Raji (cell line): Measurements from ENCODE around the gene LRCH4.

ENCODE experiments used
- POLR2A ChIP-seq: IDR thresholded peaks from 2 replicates; pipeline ENCODE4 v1.6.1; 2011; ENCODE audit warnings: low read depth, low read length, control low read depth; ENCODE audit not compliant: insufficient read depth

Gene LRCH4

GRCh38 chr7:100577103-100577502 lies 8.8 kb downstream of the LRCH4 start:
- TF ChIP-seq POLR2A: no peak

- TF ChIP-seq POLR2A: no peak
Observed at GRCh38 chr7:100576384-100576993, 9.4 kb downstream of the LRCH4 start.

- no peak for TF ChIP-seq POLR2A
Observed at GRCh38 chr7:100575746-100576383, 10.1 kb downstream of the LRCH4 start.

GRCh38 chr7:100575206-100575631 lies 10.7 kb downstream of the LRCH4 start:
- no peak for TF ChIP-seq POLR2A

- TF ChIP-seq POLR2A: no peak
Observed at GRCh38 chr7:100574362-100575205, 11.3 kb downstream of the LRCH4 start.

- no peak for TF ChIP-seq POLR2A
Observed at GRCh38 chr7:100573691-100574361, 12.1 kb downstream of the LRCH4 start, which contains the start of gene SAP25. TSS of gene SAP25 (minus strand) at chr7:100573900. CDS start at chr7:100573742, 158 bp downstream.

GRCh38 chr7:100572949-100573675 lies 12.8 kb downstream of the LRCH4 start:
- TF ChIP-seq POLR2A: no peak

GRCh38 chr7:100572281-100572948 lies 13.5 kb downstream of the LRCH4 start:
- TF ChIP-seq POLR2A: no peak

- TF ChIP-seq POLR2A: no peak
Observed at GRCh38 chr7:100571829-100572116, 14.2 kb downstream of the LRCH4 start.

GRCh38 chr7:100570954-100571828 lies 14.7 kb downstream of the LRCH4 start:
- no peak for TF ChIP-seq POLR2A

- TF ChIP-seq POLR2A: 0 out of 2 replicates have a peak, but pooled peaks have one; percentile 8
Observed at GRCh38 chr7:100568896-100569844, 16.8 kb downstream of the LRCH4 start.

- TF ChIP-seq POLR2A: peak; percentile 19; the same call in 1 of the 2 replicates
Observed at GRCh38 chr7:100568176-100568895, 17.6 kb downstream of the LRCH4 start.
